Cortex of kidney (tissue), 1 donor: ENCODE data around the gene KIF11.

Experiments
- DNase-seq: peaks from one replicate; lab custom pipeline; 2025; lab: John Stamatoyannopoulos, UW

Gene KIF11

GRCh38 chr10:92678206-92678605 is 85.3 kb downstream of the KIF11 start:
- DNase-seq, result no peak

GRCh38 chr10:92681306-92681834 is 88.4 kb downstream of the KIF11 start:
- DNase-seq, result no peak

- DNase-seq, result no peak
Measured at GRCh38 chr10:92688573-92688926, 95.6 kb downstream of the KIF11 start.

- DNase-seq, result no peak
Measured at GRCh38 chr10:92688927-92689662, 96.2 kb downstream of the KIF11 start.

- DNase-seq, result no peak
Measured at GRCh38 chr10:92689663-92690210, 96.8 kb downstream of the KIF11 start, which contains the start of gene HHEX. HHEX (plus strand) TSS chr10:92689955; CDS start chr10:92689987, 32 bp downstream.

GRCh38 chr10:92690211-92690914 is 97.4 kb downstream of the KIF11 start:
- no peak for DNase-seq

- no peak for DNase-seq
Measured at GRCh38 chr10:92690915-92691590, 98.1 kb downstream of the KIF11 start.

GRCh38 chr10:92691591-92692079 is 98.7 kb downstream of the KIF11 start:
- no peak for DNase-seq

- no peak for DNase-seq
Measured at GRCh38 chr10:92692080-92692671, 99.2 kb downstream of the KIF11 start.

- no peak for DNase-seq
Measured at GRCh38 chr10:92692697-92693533, 100.0 kb downstream of the KIF11 start.

- no peak for DNase-seq
Measured at GRCh38 chr10:92693534-92693893, 100.6 kb downstream of the KIF11 start.

GRCh38 chr10:92695679-92696605 is 103.0 kb downstream of the KIF11 start:
- DNase-seq, result no peak

- no peak for DNase-seq
Measured at GRCh38 chr10:92696606-92697383, 103.9 kb downstream of the KIF11 start.

- DNase-seq, result no peak
Measured at GRCh38 chr10:92697663-92698511, 105.0 kb downstream of the KIF11 start.

- DNase-seq, result no peak
Measured at GRCh38 chr10:92699193-92699517, 106.2 kb downstream of the KIF11 start.

- no peak for DNase-seq
Measured at GRCh38 chr10:92699518-92700381, 106.8 kb downstream of the KIF11 start.

GRCh38 chr10:92702301-92702916 is 109.5 kb downstream of the KIF11 start:
- DNase-seq, result no peak
